GM13977 (cell line): ENCODE results near the gene EML6.

Experiments used
- DNase-seq: peaks from one replicate; pipeline ENCODE4 v3.0.0; 2012; ENCODE audit warnings: low spot score
- CTCF ChIP-seq: IDR thresholded peaks from 2 replicates; pipeline ENCODE4 v1.5.1; 2012; ENCODE audit warnings: mild to moderate bottlenecking, control low read depth; ENCODE audit not compliant: insufficient read depth; ENCODE audit errors: extremely low read depth, missing control alignments
- in situ Hi-C: fragments of 300-500 bp; cut with MboI; formaldehyde crosslinking; loops from one replicate; pipeline ENCODE4 v1.12.0; 2022; ENCODE audit warnings: low sequenced_read_pairs, low pct_unique_long_range_greater_than_20kb, mixed read lengths, inconsistent platforms; ENCODE audit not compliant: unreplicated experiment

Gene EML6

DNA sequence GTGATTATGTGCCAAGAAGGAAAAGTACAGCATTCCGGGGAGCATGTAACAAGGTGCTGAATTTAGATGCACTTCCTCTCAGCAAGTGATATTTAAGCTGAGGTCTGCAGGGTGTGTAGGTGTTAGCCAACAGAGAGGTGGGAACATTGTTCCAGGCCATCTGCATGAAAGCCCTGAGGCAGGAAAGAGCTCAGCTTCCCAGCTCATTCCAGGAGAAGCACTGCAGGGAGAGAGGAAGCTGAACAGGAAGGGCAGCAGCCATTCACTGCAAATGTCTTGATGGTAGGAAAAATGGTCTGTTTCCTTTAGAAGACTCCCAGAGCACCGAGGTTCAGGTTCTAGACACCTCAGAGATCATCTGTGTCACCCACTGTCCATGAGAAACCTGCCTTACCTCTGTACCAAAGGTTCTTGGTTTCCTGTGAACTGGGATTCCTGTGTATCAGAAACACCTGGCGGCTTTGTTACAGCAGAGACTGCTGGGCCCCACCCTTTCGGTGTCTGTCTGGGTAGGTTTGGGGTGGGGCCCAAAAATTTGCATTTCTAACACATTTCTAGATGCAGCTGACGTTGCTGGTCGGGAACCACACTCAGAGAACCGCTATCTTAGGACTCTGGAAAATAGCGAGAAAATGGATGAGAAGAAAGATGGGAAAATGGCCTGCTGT is 242.8 kb downstream of the EML6 start:
- in situ Hi-C loops, result no loop called here
- DNase-seq, result no peak
- TF ChIP-seq CTCF, result no peak

DNA sequence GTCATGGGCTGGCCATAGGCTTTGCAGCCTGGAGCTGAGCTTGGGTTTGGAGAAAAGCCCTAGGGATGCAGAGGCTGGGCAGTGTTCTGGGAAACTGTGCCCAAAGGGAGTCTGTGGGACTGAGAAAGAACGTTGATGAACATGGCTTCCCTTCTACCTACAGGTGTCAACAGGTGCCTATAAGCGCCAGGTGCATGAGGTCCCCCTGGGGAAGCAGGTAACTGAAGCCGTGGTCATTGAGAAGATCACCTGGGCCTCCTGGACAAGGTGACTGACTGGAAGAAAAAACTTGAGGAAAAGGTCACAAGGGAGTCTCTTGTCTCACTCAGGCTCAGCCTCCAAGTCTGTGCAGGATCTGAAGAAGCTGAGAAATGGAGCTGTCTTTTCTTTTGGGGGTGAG is 243.4 kb downstream of the EML6 start:
- no peak for TF ChIP-seq CTCF
- in situ Hi-C loops, result no loop called here
- DNase-seq, result no peak

DNA sequence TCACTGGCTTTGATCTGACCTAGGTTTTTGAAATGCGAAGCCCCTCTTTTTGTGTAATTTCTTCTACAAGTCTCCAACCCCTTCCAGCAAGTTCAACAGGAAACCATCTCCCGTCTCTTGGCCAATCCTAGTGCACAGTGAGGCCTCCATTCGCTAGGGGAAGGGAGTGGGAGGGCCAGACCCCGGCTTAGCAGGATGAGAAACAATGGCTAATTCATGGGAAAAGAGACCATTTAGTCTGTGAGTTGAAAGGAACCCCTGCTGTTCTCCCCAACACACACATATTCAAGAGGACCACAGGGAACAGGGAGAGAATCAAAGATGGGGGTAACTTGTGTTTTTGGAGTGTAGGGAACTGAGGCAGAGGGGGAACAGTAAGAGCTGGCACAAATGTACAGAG is 243.8 kb downstream of the EML6 start:
- in situ Hi-C loops, result no loop called here
- DNase-seq, result no peak
- no peak for TF ChIP-seq CTCF

- no peak for TF ChIP-seq CTCF
- in situ Hi-C loops, result no loop called here
- DNase-seq, result no peak
Measured at GRCh38 chr2:54967759-54968365, 244.4 kb downstream of the EML6 start.

GRCh38 chr2:54968561-54969218 is 245.2 kb downstream of the EML6 start:
- no peak for TF ChIP-seq CTCF
- DNase-seq, result no peak
- in situ Hi-C loops, result no loop called here

GRCh38 chr2:54969295-54969939 is 246.0 kb downstream of the EML6 start:
- TF ChIP-seq CTCF, result no peak
- DNase-seq, result no peak
- in situ Hi-C loops, result no loop called here
